Peyer's patch (tissue), 4 donors: ENCODE measurements around the gene PRICKLE4. TPM values are rescaled to one million over a fixed set of nuclear protein-coding genes. Genes with fewer than 3 reads are reported as not detected.

ENCODE experiments used
- DNase-seq, 3 donors: peaks; one replicate each; pipeline ENCODE4 v3.0.0-alpha.2; 2017 to 2019
- H3K27ac ChIP-seq, 4 donors: fragments of 200-600 bp; sonication (generic); one replicate each; pipeline ENCODE4 v1.5.1; 2016 to 2019
- H3K27me3 ChIP-seq, 2 donors: fragments of 200-600 bp; sonication (generic); one replicate each; pipeline ENCODE4 v1.5.1; 2019
- H3K36me3 ChIP-seq, 3 donors: fragments of 200-600 bp; sonication (generic); one replicate each; pipeline ENCODE4 v1.5.1; 2016 to 2019
- H3K4me1 ChIP-seq, 4 donors: fragments of 200-600 bp; sonication (generic); one replicate each; pipeline ENCODE4 v1.5.1; 2016 to 2019
- H3K4me3 ChIP-seq, 4 donors: fragments of 200-600 bp; sonication (generic); 1 replicate in 3 of 4; 2 replicates in 1 of 4; pipeline ENCODE4 v1.5.1; 2016 to 2019; ENCODE audit warnings: mild to moderate bottlenecking in 1 of 4
- H3K9me3 ChIP-seq, 4 donors: fragments of 200-600 bp; sonication (generic); one replicate each; pipeline ENCODE4 v1.5.1; 2016 to 2019; ENCODE audit warnings: mild to moderate bottlenecking in 1 of 4
- CTCF ChIP-seq, 6 experiments: fragments of 450-650 bp in 4 of 6; fragments of 200-600 bp in 2 of 6; sonication (generic) in 1 of 6; IDR thresholded peaks; one replicate each; pipeline ENCODE4 v1.5.1; 2017 to 2019; ENCODE audit warnings: antibody characterized with exemption in 6 of 6, mild to moderate bottlenecking in 3 of 6, moderate library complexity in 1 of 6
- POLR2A ChIP-seq, 2 donors: fragments of 450-650 bp; IDR thresholded peaks; one replicate each; pipeline ENCODE4 v1.5.1; 2017; ENCODE audit warnings: antibody characterized with exemption in 2 of 2, mild to moderate bottlenecking in 2 of 2, moderate library complexity in 2 of 2
- small RNA-seq, 2 donors: library from RNA; depleted of rRNA; stranded (forward); fragments of <200 nt; gene quantifications; one replicate each; pipeline ENCODE3, GENCODE V24; 2016
- total RNA-seq, 4 donors: library from RNA; depleted of rRNA; stranded (reverse); fragments of >200 nt; gene quantifications; one replicate each; pipeline ENCODE4 v1.1.0, GENCODE V29; 2016

The PRICKLE4 gene
- total RNA-seq, 4 donors from 2014 or later = 3.8 to 23.4 (median 16.8) TPM

DNA sequence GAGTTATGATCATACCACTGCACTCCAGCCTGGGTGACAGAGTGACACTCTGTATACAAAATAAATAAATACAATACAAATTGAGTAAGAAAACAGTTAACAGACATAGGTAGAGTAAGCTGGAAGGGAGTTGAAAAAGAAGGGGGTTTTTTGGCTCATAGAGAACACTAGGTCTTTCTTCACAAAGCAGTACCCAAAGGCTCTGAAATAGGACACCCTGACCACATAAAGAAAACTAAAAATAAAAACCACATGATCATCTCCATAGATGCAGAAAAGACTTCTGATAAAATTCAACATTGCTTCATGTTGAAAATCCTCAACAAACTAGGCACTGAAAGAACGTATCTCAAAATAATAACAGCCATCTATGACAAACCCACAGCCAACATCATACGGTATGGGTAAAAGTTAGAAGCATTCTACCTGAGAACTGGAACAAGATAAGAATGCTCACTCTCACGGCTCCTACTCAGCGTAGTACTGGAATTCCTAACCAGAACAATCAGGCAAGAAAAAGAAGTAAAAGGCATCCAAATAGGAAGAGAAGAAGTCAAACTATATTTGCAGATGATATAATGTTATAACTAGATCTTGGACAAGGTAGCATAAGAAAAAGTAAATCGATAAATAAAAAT is 55.6 kb downstream of the PRICKLE4 start:
- Histone ChIP-seq H3K4me3 (no peak overlapping the region), H3K27ac (no peak overlapping the region), H3K4me1 (no peaks in the 10 kb centered on the region), H3K27me3 (no peaks in the 10 kb centered on the region), H3K36me3 (no peaks in the 10 kb centered on the region), H3K9me3 (no peaks in the 10 kb centered on the region)
- no peak for TF ChIP-seq POLR2A (IDR thresholded peaks at IDR 0.05)
- no peak for TF ChIP-seq CTCF (IDR thresholded peaks at IDR 0.05)
- no peak for DNase-seq

- Histone ChIP-seq H3K36me3 (no peaks in the 10 kb centered on the region), H3K4me3 (no peak overlapping the region), H3K9me3 (no peaks in the 10 kb centered on the region), H3K27ac (no peak overlapping the region), H3K4me1 (no peaks in the 10 kb centered on the region), H3K27me3 (no peaks in the 10 kb centered on the region)
- no peak for TF ChIP-seq CTCF (IDR thresholded peaks at IDR 0.05)
- no peak for TF ChIP-seq POLR2A (IDR thresholded peaks at IDR 0.05)
- no peak for DNase-seq
These were observed 56.1 kb downstream of the PRICKLE4 start for GRCh38 chr6:41836660-41837052.

Small RNA genes within 50 kb of the gene (small RNA-seq; reads per million reads assigned to genes)
- gene AL365205.2 (0 reads per million in 2 donors), gene AL365205.3 (0 reads per million in 2 donors), gene RF00393 (0 reads per million in 2 donors)

Other genes starting within 250 kb of the PRICKLE4 start
- 10 to 100 TPM; 13.2 to 36.5 (median 20.0) TPM for gene FOXP4, start 234.4 kb upstream of the PRICKLE4 start, total RNA-seq
- gene MDFI, start 142.3 kb upstream of the PRICKLE4 start, total RNA-seq = 1 to 10 TPM in 2 of 4 donors, under 1 TPM in 1, not detected in 1; 0.94 to 2.6 (median 2.4) TPM
- 10 to 100 TPM; 17.6 to 47.9 (median 22.9) TPM for gene TFEB, start 45.2 kb upstream of the PRICKLE4 start, total RNA-seq
- not detected for gene PGC, start 33.4 kb upstream of the PRICKLE4 start, total RNA-seq
- gene FRS3, start 882 bp upstream of the PRICKLE4 start, total RNA-seq = 1 to 10 TPM; 3.5 to 8.3 (median 6.5) TPM
- 10 to 100 TPM; 36.7 to 72.6 (median 62.4) TPM for gene TOMM6, start 6.9 kb downstream of the PRICKLE4 start, total RNA-seq
- gene USP49, start 114.6 kb downstream of the PRICKLE4 start, total RNA-seq = 1 to 10 TPM; 2.1 to 8.6 (median 4.7) TPM
- gene MED20, start 140.4 kb downstream of the PRICKLE4 start, total RNA-seq = 10 to 100 TPM in 3 of 4 donors, 1 to 10 TPM in 1; 6.6 to 24.3 (median 18.0) TPM
- gene BYSL, start 140.7 kb downstream of the PRICKLE4 start, total RNA-seq = 10 to 100 TPM in 1 of 4 donors, 1 to 10 TPM in 3; 4.4 to 12.4 (median 6.1) TPM
- gene CCND3, start 161.0 kb downstream of the PRICKLE4 start, total RNA-seq = 100 to 1,000 TPM in 1 of 4 donors, 10 to 100 TPM in 3; 49.2 to 267 (median 60.1) TPM